RWPE2 (cell line): ENCODE results near the gene GINS2.

Experiments
- ATAC-seq: fragments of 200-7000 bp; cut with Tn5 transposase; 3 replicates; pipeline ENCODE4 v1.9.1; 2021; ENCODE audit warnings: low read depth
- DNase-seq: peaks from one replicate; pipeline ENCODE4 v3.0.0-alpha.2; 2020; ENCODE audit warnings: low spot score
- H3K27ac ChIP-seq: fragments of 450-650 bp; 2 replicates; pipeline ENCODE4 v1.5.1; 2017; ENCODE audit warnings: mild to moderate bottlenecking; ENCODE audit not compliant: poor library complexity, severe bottlenecking
- H3K27me3 ChIP-seq: fragments of 250-450 bp; sonication (Bioruptor Pico); 2 replicates; pipeline ENCODE4 v1.5.1; 2021; ENCODE audit warnings: mild to moderate bottlenecking, moderate library complexity; ENCODE audit not compliant: insufficient read depth, poor library complexity, severe bottlenecking
- H3K36me3 ChIP-seq: fragments of 250-450 bp; sonication (Bioruptor Pico); 2 replicates; pipeline ENCODE4 v1.5.1; 2020; ENCODE audit warnings: low read depth, mild to moderate bottlenecking, moderate library complexity
- H3K4me1 ChIP-seq: fragments of 250-450 bp; sonication (Bioruptor Pico); 2 replicates; pipeline ENCODE4 v1.5.1; 2021; ENCODE audit warnings: mild to moderate bottlenecking, moderate library complexity; ENCODE audit not compliant: insufficient read depth, poor library complexity, severe bottlenecking
- H3K4me3 ChIP-seq: fragments of 250-450 bp; sonication (Bioruptor Pico); 2 replicates; pipeline ENCODE4 v1.5.1; 2021; ENCODE audit warnings: mild to moderate bottlenecking, moderate library complexity; ENCODE audit not compliant: severe bottlenecking
- H3K9me3 ChIP-seq: fragments of 250-450 bp; sonication (Bioruptor Pico); 2 replicates; pipeline ENCODE4 v1.5.1; 2021; ENCODE audit warnings: mild to moderate bottlenecking, moderate library complexity; ENCODE audit not compliant: severe bottlenecking
- TF ChIP-seq, protein P1 (sequence below): fragments of 450-650 bp; IDR thresholded peaks from one replicate; pipeline ENCODE4 v1.5.1; 2017; ENCODE audit warnings: mild to moderate bottlenecking, moderate library complexity; ENCODE audit not compliant: poor library complexity, severe bottlenecking

GINS2 gene

DNA sequence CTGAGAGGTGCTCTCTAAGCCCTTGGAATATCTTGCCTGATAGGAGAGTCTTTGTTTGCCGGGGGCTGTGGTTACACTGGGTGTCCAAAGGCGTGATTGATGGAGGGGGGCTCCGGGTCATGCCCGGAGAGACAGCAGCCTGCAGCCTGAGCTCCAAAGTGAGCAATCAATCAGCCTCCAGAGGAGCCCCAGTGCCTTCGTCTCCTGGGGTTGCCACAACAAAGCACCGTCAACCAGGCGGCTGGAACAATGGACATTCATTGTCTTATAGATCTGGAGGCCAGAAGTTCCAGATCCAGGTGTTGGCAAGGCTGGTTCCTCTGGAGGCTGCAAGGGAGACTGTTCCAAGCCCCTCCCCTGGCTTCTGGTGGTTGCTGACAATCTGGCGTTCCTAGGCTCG, 24.0 kb upstream of the GINS2 start:
- TF ChIP-seq, protein P1, sequence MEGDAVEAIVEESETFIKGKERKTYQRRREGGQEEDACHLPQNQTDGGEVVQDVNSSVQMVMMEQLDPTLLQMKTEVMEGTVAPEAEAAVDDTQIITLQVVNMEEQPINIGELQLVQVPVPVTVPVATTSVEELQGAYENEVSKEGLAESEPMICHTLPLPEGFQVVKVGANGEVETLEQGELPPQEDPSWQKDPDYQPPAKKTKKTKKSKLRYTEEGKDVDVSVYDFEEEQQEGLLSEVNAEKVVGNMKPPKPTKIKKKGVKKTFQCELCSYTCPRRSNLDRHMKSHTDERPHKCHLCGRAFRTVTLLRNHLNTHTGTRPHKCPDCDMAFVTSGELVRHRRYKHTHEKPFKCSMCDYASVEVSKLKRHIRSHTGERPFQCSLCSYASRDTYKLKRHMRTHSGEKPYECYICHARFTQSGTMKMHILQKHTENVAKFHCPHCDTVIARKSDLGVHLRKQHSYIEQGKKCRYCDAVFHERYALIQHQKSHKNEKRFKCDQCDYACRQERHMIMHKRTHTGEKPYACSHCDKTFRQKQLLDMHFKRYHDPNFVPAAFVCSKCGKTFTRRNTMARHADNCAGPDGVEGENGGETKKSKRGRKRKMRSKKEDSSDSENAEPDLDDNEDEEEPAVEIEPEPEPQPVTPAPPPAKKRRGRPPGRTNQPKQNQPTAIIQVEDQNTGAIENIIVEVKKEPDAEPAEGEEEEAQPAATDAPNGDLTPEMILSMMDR, result no peak
- DNase-seq, result no peak
- no peak overlapping the region for H3K4me3 ChIP-seq
- no peak overlapping the region for H3K27ac ChIP-seq
- peaks cover 20% of the 10 kb centered on the region for H3K4me1 ChIP-seq
- no peaks in the 10 kb centered on the region for H3K27me3 ChIP-seq
- ATAC-seq, result no peak
- H3K9me3 ChIP-seq, result no peaks in the 10 kb centered on the region
- peaks cover 90% of the 10 kb centered on the region for H3K36me3 ChIP-seq

DNA sequence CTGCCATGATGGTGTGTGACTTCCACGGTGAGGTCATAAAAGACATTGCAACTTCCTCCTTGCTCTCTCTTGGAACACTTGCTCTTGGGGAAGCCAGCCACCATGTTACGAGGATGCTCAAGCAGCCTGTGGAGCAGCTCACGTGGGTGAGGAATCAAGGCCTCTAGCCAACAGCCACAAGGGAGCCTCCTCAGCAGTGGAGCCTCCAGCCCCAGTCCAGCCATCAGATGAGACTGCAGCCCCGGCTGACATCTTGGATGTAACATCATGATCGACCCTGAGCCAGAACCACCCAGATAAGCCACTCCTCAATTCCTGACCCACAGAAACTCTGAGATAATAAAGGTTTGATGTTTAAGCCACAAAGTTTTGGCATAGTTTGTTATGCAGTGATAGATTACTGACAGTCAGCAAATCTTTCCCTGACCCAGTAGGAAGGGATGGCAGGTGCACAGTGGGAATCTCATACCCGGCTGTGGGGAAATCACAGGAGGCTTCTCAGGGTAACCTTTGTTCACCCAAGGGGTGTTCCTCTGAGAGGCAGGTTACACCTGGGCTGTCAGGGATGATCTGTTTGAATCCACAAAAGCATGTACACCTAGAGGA, 23.3 kb upstream of the GINS2 start:
- H3K9me3 ChIP-seq, result no peaks in the 10 kb centered on the region
- H3K4me1 ChIP-seq, result peaks cover 13% of the 10 kb centered on the region
- H3K36me3 ChIP-seq, result peaks cover 90% of the 10 kb centered on the region
- ATAC-seq, result no peak
- H3K4me3 ChIP-seq, result no peak overlapping the region
- TF ChIP-seq, protein P1, result no peak
- no peak overlapping the region for H3K27ac ChIP-seq
- H3K27me3 ChIP-seq, result no peaks in the 10 kb centered on the region
- no peak for DNase-seq

DNA sequence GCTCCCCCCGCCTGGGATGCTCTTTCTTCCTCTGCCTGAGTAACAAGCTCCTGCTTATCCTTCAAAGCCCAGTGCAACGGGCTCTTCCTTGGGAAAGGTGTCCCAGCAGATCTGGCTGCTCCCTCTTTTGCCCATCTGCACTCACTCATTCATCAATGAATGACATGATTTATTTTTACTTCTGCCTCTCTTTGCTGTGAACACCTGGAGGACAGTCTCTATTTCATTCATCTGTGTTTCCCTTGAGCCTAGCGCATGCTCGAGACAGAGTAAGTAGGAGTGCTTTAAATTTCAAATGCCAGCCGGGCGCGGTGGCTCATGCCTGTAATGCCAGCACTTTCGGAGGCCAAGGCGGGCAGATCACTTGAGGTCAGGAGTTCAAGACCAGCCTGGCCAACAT, 22.0 kb upstream of the GINS2 start:
- no peak overlapping the region for H3K4me3 ChIP-seq
- ATAC-seq (no peak), DNase-seq (no peak)
- TF ChIP-seq, protein P1, result no peak
- peaks cover 96% of the 10 kb centered on the region for H3K36me3 ChIP-seq
- no peak overlapping the region for H3K27ac ChIP-seq
- no peaks in the 10 kb centered on the region for H3K9me3 ChIP-seq
- no peaks in the 10 kb centered on the region for H3K27me3 ChIP-seq
- H3K4me1 ChIP-seq, result peaks cover 1% of the 10 kb centered on the region

DNA sequence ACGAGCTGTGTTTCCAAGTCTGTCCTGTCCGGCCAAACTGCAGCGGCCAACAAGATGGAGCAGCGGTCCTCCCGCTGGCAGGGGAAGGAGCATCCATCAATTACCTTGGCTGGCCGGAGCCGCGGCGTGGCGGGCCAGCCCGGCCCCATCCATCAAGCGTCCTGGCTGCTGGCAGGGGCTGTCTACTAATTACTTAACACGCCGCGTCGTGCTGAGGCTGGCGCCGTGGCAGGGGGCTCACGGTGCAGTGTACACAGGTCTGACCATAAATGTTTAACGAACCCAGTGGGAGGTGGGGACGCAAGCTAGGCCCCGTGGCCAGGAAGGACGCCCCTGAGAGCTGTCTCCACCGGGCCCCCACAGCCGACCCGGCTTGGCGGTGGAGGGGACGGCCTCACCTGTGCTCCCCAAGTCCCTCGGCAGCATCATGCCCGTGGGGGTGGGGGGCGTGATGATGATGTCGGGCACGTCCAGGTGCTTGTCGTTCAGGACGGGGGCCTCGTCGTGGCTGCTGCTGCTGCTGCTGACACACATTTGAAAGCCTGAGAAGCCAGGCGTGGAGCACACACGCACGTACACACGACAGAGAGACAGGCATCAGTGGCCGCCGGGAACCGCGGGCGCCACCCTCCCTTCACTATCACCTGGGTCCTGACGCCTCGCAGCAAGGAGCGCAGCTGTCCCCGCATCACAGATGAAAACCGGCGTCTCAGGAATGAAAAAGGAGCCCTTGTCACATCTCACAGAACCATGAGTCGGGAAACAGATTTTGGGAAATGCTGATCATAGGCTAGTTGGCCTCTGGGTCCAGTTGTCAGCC, 21.2 kb upstream of the GINS2 start:
- Histone ChIP-seq H3K4me3 (no peak overlapping the region), H3K27me3 (no peaks in the 10 kb centered on the region), H3K4me1 (no peaks in the 10 kb centered on the region), H3K9me3 (no peaks in the 10 kb centered on the region), H3K27ac (no peak overlapping the region), H3K36me3 (peaks cover 91% of the 10 kb centered on the region)
- TF ChIP-seq, protein P1, result no peak
- DNase-seq (no peak), ATAC-seq (no peak)

DNA sequence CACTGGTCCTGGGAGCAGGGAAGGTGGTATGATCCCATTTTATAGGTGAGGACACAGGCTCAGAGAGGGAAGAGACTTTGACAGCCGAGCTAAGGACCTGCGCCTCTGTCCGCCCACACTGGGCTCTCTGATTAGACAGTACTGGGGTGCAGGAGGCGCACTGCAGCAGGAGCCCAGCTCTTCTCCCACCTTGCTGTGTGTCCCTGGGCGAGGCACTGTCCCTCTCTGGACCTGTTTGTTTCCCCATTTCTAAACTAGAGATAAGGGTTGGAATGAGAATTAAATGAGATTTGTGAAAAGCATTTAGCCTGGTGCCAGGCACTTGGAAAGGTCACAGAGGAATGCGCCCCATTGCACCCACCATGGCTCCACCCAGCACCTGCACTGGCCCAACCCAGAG, 19.6 kb upstream of the GINS2 start:
- H3K36me3 ChIP-seq, result peaks cover 81% of the 10 kb centered on the region
- H3K27me3 ChIP-seq, result no peaks in the 10 kb centered on the region
- no peak for ATAC-seq
- no peak overlapping the region for H3K27ac ChIP-seq
- H3K9me3 ChIP-seq, result no peaks in the 10 kb centered on the region
- TF ChIP-seq, protein P1, result no peak
- no peaks in the 10 kb centered on the region for H3K4me1 ChIP-seq
- no peak overlapping the region for H3K4me3 ChIP-seq
- DNase-seq, result no peak
